Erythroblast (primary cell): Measurements from ENCODE around the gene UBAC2.

Experiments
- DNase-seq, 2 experiments: peaks; one replicate each; lab custom pipeline; 2025; lab: John Stamatoyannopoulos, UW
- GATA1 ChIP-seq: IDR thresholded peaks from 2 replicates; pipeline ENCODE4 v1.6.1; 2011; ENCODE audit warnings: low read depth, mild to moderate bottlenecking, control low read depth, low read length, moderate library complexity
- POLR2A ChIP-seq: IDR thresholded peaks from 2 replicates; pipeline ENCODE4 v1.6.1; 2011; ENCODE audit warnings: mild to moderate bottlenecking, low read length

Gene UBAC2

GRCh38 chr13:99267927-99268326 is 67.3 kb downstream of the UBAC2 start:
- peak; percentile 39 to 78 for DNase-seq
- TF ChIP-seq POLR2A (no peak), GATA1 (no peak)

DNA sequence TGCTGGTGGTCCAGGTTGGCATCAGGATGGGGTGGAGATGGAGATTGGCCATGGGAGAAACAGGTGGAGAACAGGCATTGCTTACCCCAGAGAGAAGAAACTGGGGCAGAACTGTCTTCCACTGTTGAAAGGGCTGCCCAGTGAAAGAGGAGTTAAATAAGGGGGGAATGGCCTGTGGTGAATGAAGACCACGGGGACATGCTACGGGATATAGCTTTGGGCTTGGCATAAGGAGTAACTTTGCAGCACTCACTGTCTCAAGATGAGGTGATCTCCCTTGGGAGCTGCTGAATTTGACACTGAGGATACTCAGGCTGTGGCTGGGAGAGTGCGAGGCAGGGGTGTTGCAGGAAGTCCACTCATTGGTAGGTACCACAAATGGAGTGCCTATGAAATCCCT is 68.2 kb downstream of the UBAC2 start:
- TF ChIP-seq POLR2A, result no peak
- no peak for TF ChIP-seq GATA1
- no peak for DNase-seq

- TF ChIP-seq POLR2A (no peak), GATA1 (no peak)
- peak; percentile 59 for DNase-seq
Observed at GRCh38 chr13:99269627-99270241, 69.1 kb downstream of the UBAC2 start.

GRCh38 chr13:99270518-99270917 is 69.9 kb downstream of the UBAC2 start:
- TF ChIP-seq GATA1 (no peak), POLR2A (no peak)
- no peak for DNase-seq

GRCh38 chr13:99271249-99271648 is 70.6 kb downstream of the UBAC2 start:
- TF ChIP-seq GATA1 (no peak), POLR2A (no peak)
- no peak for DNase-seq

- TF ChIP-seq POLR2A (no peak), GATA1 (no peak)
- no peak for DNase-seq
Observed at GRCh38 chr13:99272481-99272880, 71.8 kb downstream of the UBAC2 start.

- TF ChIP-seq POLR2A (no peak), GATA1 (no peak)
- DNase-seq, result no peak
Observed at GRCh38 chr13:99273128-99273527, 72.5 kb downstream of the UBAC2 start.

GRCh38 chr13:99275093-99275469 is 74.4 kb downstream of the UBAC2 start:
- DNase-seq, result no peak

GRCh38 chr13:99276706-99277105 is 76.1 kb downstream of the UBAC2 start:
- TF ChIP-seq POLR2A (no peak), GATA1 (no peak)
- no peak for DNase-seq

More at GRCh38 chr13:99275093-99275469, 74.4 kb downstream of the UBAC2 start:
- TF ChIP-seq POLR2A (no peak), GATA1 (no peak)

GRCh38 chr13:99277629-99278028 is 77.0 kb downstream of the UBAC2 start:
- no peak for DNase-seq
- TF ChIP-seq GATA1 (no peak), POLR2A (no peak)

- TF ChIP-seq GATA1, result no peak
- TF ChIP-seq POLR2A, result no peak
- no peak for DNase-seq
Observed at GRCh38 chr13:99278200-99278599, 77.5 kb downstream of the UBAC2 start.

DNA sequence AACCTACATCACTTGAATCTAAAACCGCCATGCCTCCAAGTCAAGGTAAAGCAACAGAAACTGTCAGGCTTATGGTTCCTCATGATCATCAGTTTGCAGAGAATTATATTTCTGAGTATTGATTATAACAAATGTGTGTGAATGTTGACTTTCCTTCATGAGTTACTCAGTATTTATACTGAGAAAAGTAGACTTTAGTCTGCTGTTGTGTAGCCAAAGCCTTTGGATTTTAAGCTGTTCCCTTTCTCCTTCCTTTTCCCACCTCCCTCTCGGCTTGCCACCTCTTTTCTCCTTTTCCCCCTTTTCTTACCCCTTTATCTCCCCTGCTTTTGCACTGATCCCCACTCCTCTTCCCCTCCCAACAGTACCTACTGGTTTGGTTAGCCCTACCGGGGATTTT is 78.2 kb downstream of the UBAC2 start:
- DNase-seq, result no peak
- TF ChIP-seq POLR2A (no peak), GATA1 (no peak)

DNA sequence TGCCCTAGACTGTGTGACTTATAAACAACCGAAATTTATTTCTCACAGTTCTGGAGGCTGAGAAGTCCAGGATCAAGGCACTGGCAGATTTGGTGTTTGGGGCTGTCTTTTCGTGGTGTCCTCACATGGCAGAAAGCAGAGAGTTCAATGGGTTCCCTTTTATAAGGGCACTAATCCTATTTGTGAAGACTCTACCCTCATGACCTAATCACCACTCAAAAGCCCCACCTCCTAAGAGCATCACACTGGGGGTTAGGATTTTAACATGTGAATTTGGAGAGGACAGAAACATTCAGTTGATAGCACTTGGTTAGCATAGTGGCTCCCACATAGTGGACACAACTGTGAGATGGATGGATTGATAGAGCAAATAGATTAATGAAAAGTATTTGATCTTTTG is 79.0 kb downstream of the UBAC2 start:
- no peak for TF ChIP-seq POLR2A
- DNase-seq, result no peak

DNA sequence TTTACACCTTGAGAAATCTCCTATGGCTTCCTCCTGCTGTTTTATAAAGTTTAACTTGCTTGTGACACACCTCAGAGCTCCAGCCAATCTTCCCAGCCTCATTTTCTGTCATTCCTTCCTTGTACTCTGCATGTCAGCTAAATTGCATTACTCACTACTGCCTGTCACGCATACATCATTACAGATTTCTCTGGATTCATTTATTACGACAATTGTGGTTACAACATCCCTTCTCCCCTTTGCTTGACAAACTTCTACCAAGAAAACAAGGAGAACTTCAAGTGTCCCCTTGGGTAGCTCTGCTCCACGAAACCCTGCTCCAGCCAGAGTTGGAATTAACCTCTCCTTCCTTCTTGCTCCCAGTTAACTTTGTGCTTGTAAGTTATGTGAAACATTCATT is 79.5 kb downstream of the UBAC2 start:
- DNase-seq, result no peak

DNA sequence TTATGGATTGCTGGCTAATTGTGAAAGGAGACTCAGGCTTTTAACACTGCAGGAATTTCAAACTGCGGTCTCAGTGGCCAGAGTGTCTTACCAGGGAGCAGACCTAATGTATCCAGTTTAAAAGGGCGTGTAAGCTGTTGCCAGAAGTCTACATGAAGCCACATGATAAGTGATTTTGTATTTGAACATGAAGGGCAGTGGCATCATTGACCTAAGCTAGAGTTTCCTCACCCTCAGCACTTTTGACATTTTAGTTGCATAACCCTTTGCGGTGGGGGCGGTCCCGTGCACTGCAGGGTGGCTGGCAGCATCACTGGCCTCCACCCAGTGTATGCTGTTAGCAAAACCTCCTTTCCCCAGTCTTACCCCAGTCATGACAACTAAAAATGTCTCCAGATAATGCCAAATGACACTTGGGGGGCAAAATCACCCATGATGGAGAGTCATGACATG is 81.2 kb downstream of the UBAC2 start:
- peak; percentile 48 to 72 for DNase-seq

More for the DNA sequence above, 79.5 kb downstream of the UBAC2 start:
- TF ChIP-seq POLR2A, result no peak
- TF ChIP-seq GATA1, result no peak

More for the DNA sequence above, 81.2 kb downstream of the UBAC2 start:
- TF ChIP-seq GATA1 (no peak), POLR2A (no peak)
